ENCODE measurements around the gene SLC17A4. TPM values are rescaled to one million over a fixed set of nuclear protein-coding genes. Genes with fewer than 3 reads are reported as not detected.

Gene SLC17A4
- polyA plus RNA-seq, 1 donor from 2014 or later = 0.28 TPM

GRCh38 chr6:25709761-25710160 lies 44.8 kb upstream of the SLC17A4 start:
- Histone ChIP-seq H2AFZ (ENCODE audit: low read depth, low read length) (no peak overlapping the region), H4K20me1 (ENCODE audit: insufficient read depth) (no peaks in the 10 kb centered on the region), H3K79me2 (replicated peaks; ENCODE audit: insufficient read depth, low read length) (no peaks in the 10 kb centered on the region), H3K4me3 (ENCODE audit: low read length) (no peak overlapping the region), H3K27ac (ENCODE audit: low read length) (no peak overlapping the region), H3K4me2 (ENCODE audit: low read length) (no peak overlapping the region), H3K9me2 (ENCODE audit: insufficient read depth, low read length) (no peaks in the 10 kb centered on the region), H3K27me3 (ENCODE audit: insufficient read depth, low read depth, low read length) (no peaks in the 10 kb centered on the region), H3K36me3 (ENCODE audit: insufficient read depth, low read length) (no peaks in the 10 kb centered on the region), H3K9ac (ENCODE audit: low read length) (no peak overlapping the region), H3K9me3 (ENCODE audit: low read length) (no peaks in the 10 kb centered on the region), H3F3A (ENCODE audit: insufficient read depth, low read length, poor library complexity, severe bottlenecking) (no peaks in the 10 kb centered on the region)
- no peak for TF ChIP-seq EP300 (conservative IDR thresholded peaks at IDR 0.05; ENCODE audit: poor library complexity, severe bottlenecking)
- no peak for TF ChIP-seq TAF1 (IDR thresholded peaks at IDR 0.05; ENCODE audit: low read depth)
- no peak for TF ChIP-seq RAD21 (conservative IDR thresholded peaks at IDR 0.05)
- no peak for TF ChIP-seq SMC3 (conservative IDR thresholded peaks at IDR 0.05; ENCODE audit: poor library complexity)
- TF ChIP-seq POLR2AphosphoS5 (IDR thresholded peaks at IDR 0.05) = no peak
- TF ChIP-seq CTCF (IDR thresholded peaks at IDR 0.05; ENCODE audit: poor library complexity, severe bottlenecking) = no peak
- no peak for TF ChIP-seq REST (IDR thresholded peaks at IDR 0.05; ENCODE audit: borderline replicate concordance)
- TF ChIP-seq EZH2 (IDR thresholded peaks at IDR 0.05; ENCODE audit: borderline replicate concordance, insufficient read depth, low read length, poor library complexity, severe bottlenecking) = no peak
- TF ChIP-seq MXI1 (conservative IDR thresholded peaks at IDR 0.05; ENCODE audit: poor library complexity, severe bottlenecking) = no peak

GRCh38 chr6:25710287-25710686 lies 44.3 kb upstream of the SLC17A4 start:
- H3K36me3 ChIP-seq (ENCODE audit: insufficient read depth, low read length) = no peaks in the 10 kb centered on the region
- no peaks in the 10 kb centered on the region for H3K79me2 ChIP-seq (replicated peaks; ENCODE audit: insufficient read depth, low read length)
- no peaks in the 10 kb centered on the region for H3K9me3 ChIP-seq (ENCODE audit: low read length)
- H3K27ac ChIP-seq (ENCODE audit: low read length) = no peak overlapping the region
- no peak overlapping the region for H3K4me3 ChIP-seq (ENCODE audit: low read length)
- no peak overlapping the region for H3K9ac ChIP-seq (ENCODE audit: low read length)
- H3K27me3 ChIP-seq (ENCODE audit: insufficient read depth, low read depth, low read length) = no peaks in the 10 kb centered on the region
- no peak for TF ChIP-seq SMC3 (conservative IDR thresholded peaks at IDR 0.05; ENCODE audit: poor library complexity)
- no peak for TF ChIP-seq RAD21 (conservative IDR thresholded peaks at IDR 0.05)
- no peak for TF ChIP-seq CTCF (IDR thresholded peaks at IDR 0.05; ENCODE audit: poor library complexity, severe bottlenecking)
- no peak for TF ChIP-seq MXI1 (conservative IDR thresholded peaks at IDR 0.05; ENCODE audit: poor library complexity, severe bottlenecking)
- no peak for TF ChIP-seq TAF1 (IDR thresholded peaks at IDR 0.05; ENCODE audit: low read depth)
- no peak for TF ChIP-seq REST (IDR thresholded peaks at IDR 0.05; ENCODE audit: borderline replicate concordance)
- no peak for TF ChIP-seq EP300 (conservative IDR thresholded peaks at IDR 0.05; ENCODE audit: poor library complexity, severe bottlenecking)
- TF ChIP-seq EZH2 (IDR thresholded peaks at IDR 0.05; ENCODE audit: borderline replicate concordance, insufficient read depth, low read length, poor library complexity, severe bottlenecking) = no peak
- TF ChIP-seq POLR2AphosphoS5 (IDR thresholded peaks at IDR 0.05) = no peak
- no peak overlapping the region for H3K4me2 ChIP-seq (ENCODE audit: low read length)
- no peaks in the 10 kb centered on the region for H4K20me1 ChIP-seq (ENCODE audit: insufficient read depth)
- H2AFZ ChIP-seq (ENCODE audit: low read depth, low read length) = no peak overlapping the region
- no peaks in the 10 kb centered on the region for H3K9me2 ChIP-seq (ENCODE audit: insufficient read depth, low read length)
- no peaks in the 10 kb centered on the region for H3F3A ChIP-seq (ENCODE audit: insufficient read depth, low read length, poor library complexity, severe bottlenecking)
